H1 (cell line): Measurements from ENCODE around the gene H6PD. TPM values are rescaled to one million over a fixed set of nuclear protein-coding genes. Genes with fewer than 3 reads are reported as not detected.

Experiments
- CTCF ChIA-PET: fragments of 300-600 bp; sonication (Branson Sonifier 250); formaldehyde crosslinking; loops from one replicate; lab custom pipeline; 2021; ENCODE audit not compliant: partially characterized antibody; lab: Charles Lee
- POLR2A ChIA-PET: fragments of 300-600 bp; sonication (Branson Sonifier 250); formaldehyde crosslinking; loops from one replicate; lab custom pipeline; 2021; ENCODE audit warnings: inconsistent platforms; ENCODE audit not compliant: partially characterized antibody; lab: Charles Lee
- DNase-seq, 2 experiments: peaks; one replicate each; pipeline versions ENCODE4 v3.0.0 to v3.0.0-alpha.2; 2010 to 2022; ENCODE audit warnings: low spot score in 2 of 2, low read depth in 1 of 2, mixed read lengths in 1 of 2
- FAIRE-seq: peaks from 2 replicates; lab custom pipeline; 2011; peaks lifted over from hg19 to GRCh38; lab: Jason Lieb, UNC
- H2AFZ ChIP-seq: 2 replicates; pipeline ENCODE4 v1.8.1; 2012; ENCODE audit warnings: low read length, inconsistent platforms
- H2AK5ac ChIP-seq: 2 replicates; pipeline ENCODE4 v1.6.1; 2013; ENCODE audit warnings: low read depth, low read length
- H2BK120ac ChIP-seq: replicated peaks from 2 replicates; pipeline ENCODE3; 2013; ENCODE audit warnings: low read depth, low read length, inconsistent platforms
- H2BK12ac ChIP-seq: 2 replicates; pipeline ENCODE4 v1.6.1; 2013; ENCODE audit warnings: low read depth, low read length
- H2BK15ac ChIP-seq: 2 replicates; pipeline ENCODE4 v1.6.1; 2013; ENCODE audit warnings: low read length
- H2BK20ac ChIP-seq: 2 replicates; pipeline ENCODE4 v1.6.1; 2013; ENCODE audit warnings: low read length
- H2BK5ac ChIP-seq: 2 replicates; pipeline ENCODE4 v1.6.1; 2013; ENCODE audit warnings: low read depth, low read length
- H3K14ac ChIP-seq: 2 replicates; pipeline ENCODE4 v1.6.1; 2013; ENCODE audit warnings: inconsistent platforms; ENCODE audit not compliant: insufficient read length
- H3K18ac ChIP-seq: 2 replicates; pipeline ENCODE4 v1.6.1; 2013; ENCODE audit warnings: low read length; ENCODE audit errors: extremely low read depth
- H3K23ac ChIP-seq: 2 replicates; pipeline ENCODE4 v1.6.1; 2013; ENCODE audit warnings: inconsistent platforms; ENCODE audit not compliant: insufficient read length
- H3K23me2 ChIP-seq: 2 replicates; pipeline ENCODE4 v1.6.1; 2013; ENCODE audit warnings: low read depth, low read length
- H3K27ac ChIP-seq: 2 replicates; pipeline ENCODE4 v1.6.1; 2011; ENCODE audit warnings: low read depth, low read length, inconsistent platforms
- H3K27me3 ChIP-seq, 4 experiments: replicated peaks in 1 of 4; 1 replicate in 1 of 4; 2 replicates in 3 of 4; pipeline versions ENCODE4 v1.6.1 to v1.8.1; 2011 to 2013; ENCODE audit warnings: low read length in 3 of 4, mild to moderate bottlenecking in 3 of 4, inconsistent platforms in 2 of 4, mixed read lengths in 2 of 4, moderate library complexity in 1 of 4; ENCODE audit not compliant: control insufficient read depth in 3 of 4, insufficient read depth in 3 of 4; ENCODE audit errors: extremely low read depth in 1 of 4
- H3K36me3 ChIP-seq, 4 experiments: 2 replicates each; pipeline versions ENCODE4 v1.6.1 to v1.8.1; 2011 to 2013; ENCODE audit warnings: mild to moderate bottlenecking in 4 of 4, low read length in 3 of 4, moderate library complexity in 2 of 4, control low read depth in 1 of 4, inconsistent platforms in 1 of 4; ENCODE audit not compliant: insufficient read depth in 4 of 4, control insufficient read depth in 2 of 4
- H3K4ac ChIP-seq: replicated peaks from 2 replicates; pipeline ENCODE3; 2013; ENCODE audit warnings: low read length, low read depth, mixed read lengths, inconsistent platforms; ENCODE audit not compliant: insufficient read length
- H3K4me1 ChIP-seq, 4 experiments: replicated peaks in 1 of 4; 1 replicate in 1 of 4; 2 replicates in 3 of 4; pipeline versions ENCODE4 v1.6.1 to v1.8.1; 2011 to 2013; ENCODE audit warnings: low read length in 3 of 4, inconsistent platforms in 2 of 4, mixed read lengths in 1 of 4; ENCODE audit not compliant: insufficient read depth in 4 of 4, control insufficient read depth in 3 of 4
- H3K4me2 ChIP-seq, 2 experiments: 2 replicates each; pipeline versions ENCODE4 v1.6.1 to v1.8.1; 2011 to 2013; ENCODE audit warnings: low read depth in 2 of 2, low read length in 2 of 2, control low read depth in 1 of 2, inconsistent platforms in 1 of 2, mild to moderate bottlenecking in 1 of 2; ENCODE audit not compliant: insufficient read depth in 1 of 2
- H3K4me3 ChIP-seq, 4 experiments: fragments of 200-600, 300-600 bp in 1 of 4; sonication (generic), shearing (Covaris generic), sonication (Bioruptor Twin) in 1 of 4; 2 replicates each; pipeline versions ENCODE4 v1.5.1 to v1.8.1; 2011 to 2016; ENCODE audit warnings: low read length in 4 of 4, low read depth in 3 of 4, control low read depth in 2 of 4, inconsistent platforms in 2 of 4, mild to moderate bottlenecking in 2 of 4, mixed read lengths in 1 of 4, moderate library complexity in 1 of 4; ENCODE audit not compliant: insufficient read depth in 2 of 4; ENCODE audit errors: extremely low read depth in 1 of 4
- H3K56ac ChIP-seq: replicated peaks from 2 replicates; pipeline ENCODE3; 2013; ENCODE audit warnings: low read depth, mild to moderate bottlenecking, mixed read lengths, low read length, inconsistent platforms; ENCODE audit not compliant: insufficient read length
- H3K79me1 ChIP-seq: 2 replicates; pipeline ENCODE4 v1.6.1; 2013; ENCODE audit warnings: low read depth, low read length, control low read depth
- H3K79me2 ChIP-seq, 2 experiments: 2 replicates each; pipeline versions ENCODE4 v1.6.1 to v1.8.1; 2012 to 2013; ENCODE audit warnings: low read length in 2 of 2, mild to moderate bottlenecking in 2 of 2, inconsistent platforms in 1 of 2; ENCODE audit not compliant: insufficient read depth in 2 of 2, control insufficient read depth in 1 of 2
- H3K9ac ChIP-seq, 4 experiments: replicated peaks in 1 of 4; 1 replicate in 1 of 4; 2 replicates in 3 of 4; pipeline versions ENCODE4 v1.6.1 to v1.8.1; 2011 to 2013; ENCODE audit warnings: low read depth in 3 of 4, low read length in 3 of 4, control low read depth in 2 of 4, mild to moderate bottlenecking in 2 of 4, moderate library complexity in 2 of 4, inconsistent platforms in 1 of 4; ENCODE audit errors: extremely low read depth in 1 of 4
- H3K9me3 ChIP-seq, 2 experiments: 2 replicates each; pipeline versions ENCODE4 v1.6.1 to v1.8.1; 2012 to 2013; ENCODE audit warnings: mild to moderate bottlenecking in 2 of 2, moderate library complexity in 2 of 2, control low read depth in 1 of 2, inconsistent platforms in 1 of 2, low read depth in 1 of 2, low read length in 1 of 2, mixed read lengths in 1 of 2; ENCODE audit not compliant: insufficient read depth in 2 of 2
- H4K20me1 ChIP-seq, 2 experiments: replicated peaks in 1 of 2; 2 replicates each; pipeline versions ENCODE3 to v1.8.1; 2011 to 2013; ENCODE audit warnings: inconsistent platforms in 2 of 2, low read length in 2 of 2, mild to moderate bottlenecking in 1 of 2; ENCODE audit not compliant: insufficient read depth in 2 of 2, control insufficient read depth in 1 of 2
- H4K5ac ChIP-seq: 2 replicates; pipeline ENCODE4 v1.6.1; 2013; ENCODE audit warnings: low read length, low read depth, mixed read lengths, inconsistent platforms; ENCODE audit not compliant: insufficient read length
- H4K8ac ChIP-seq: 2 replicates; pipeline ENCODE4 v1.8.0; 2013; ENCODE audit warnings: mild to moderate bottlenecking, moderate library complexity, low read length, inconsistent platforms; ENCODE audit not compliant: insufficient read depth; ENCODE audit errors: extremely low read depth
- H4K91ac ChIP-seq: replicated peaks from 2 replicates; pipeline ENCODE3; 2013; ENCODE audit warnings: low read length, mixed read lengths, inconsistent platforms; ENCODE audit not compliant: insufficient read length
- CHD2 ChIP-seq: IDR thresholded peaks from 2 replicates; pipeline ENCODE4 v1.6.1; 2012; ENCODE audit warnings: low read length, improper control_type of control experiment
- SRF ChIP-seq: IDR thresholded peaks from 2 replicates; pipeline ENCODE4 v1.6.1; 2011; ENCODE audit warnings: mild to moderate bottlenecking, low read depth, low read length, moderate library complexity
- TAF1 ChIP-seq: IDR thresholded peaks from 2 replicates; pipeline ENCODE4 v1.6.1; 2011; ENCODE audit warnings: mild to moderate bottlenecking, low read depth, low read length
- TAF7 ChIP-seq: optimal IDR thresholded peaks from 2 replicates; pipeline ENCODE3; 2011; ENCODE audit warnings: low read depth, mild to moderate bottlenecking, inconsistent platforms, low read length, moderate library complexity, borderline replicate concordance
- WGBS, 2 experiments: shearing (Covaris generic) in 1 of 2; methylation state at CpG; one replicate each; pipeline versions ENCODE4 v1.1.6 to v1.1.7; 2013 to 2015; ENCODE audit warnings: low lambda C conversion rate in 2 of 2, mixed read lengths in 2 of 2, inconsistent platforms in 1 of 2, low coverage in 1 of 2, missing lambda C conversion rate in 1 of 2; ENCODE audit not compliant: insufficient replicate concordance in 2 of 2, insufficient coverage in 1 of 2, insufficient read length in 1 of 2; ENCODE audit errors: extremely low coverage in 1 of 2, missing lambda C conversion rate in 1 of 2; 5-methylcytosine and 5-hydroxymethylcytosine counted together
- polyA plus RNA-seq, 7 experiments: library from polyadenylated mRNA; depleted of rRNA in 3 of 7; stranded (reverse) in 5 of 7; unstranded in 2 of 7; fragments of >200 nt in 5 of 7; fragments of 200-250 nt in 2 of 7; gene quantifications; 1 replicate in 5 of 7; 2 replicates in 1 of 7; 4 replicates in 1 of 7; pipeline versions ENCODE4 v1.2.1 to v1.2.3, GENCODE V29; 2011 to 2013; ENCODE audit warnings: missing spikeins in 2 of 7, mixed read lengths in 2 of 7
- total RNA-seq: library from RNA; stranded (reverse); fragmentation: NEBNext Ultra II Directional; extraction: Animal tissue kit (Norgen Biotek cat#: 25700); gene quantifications from 2 replicates; pipeline ENCODE4 v1.2.1, GENCODE V29; 2021

The H6PD gene
- total and polyA plus RNA-seq, 2 of the 8 experiments (the other 6 are each of a cell fraction or from before 2014, with no cell fraction given), result 3.6 to 3.8 TPM

DNA sequence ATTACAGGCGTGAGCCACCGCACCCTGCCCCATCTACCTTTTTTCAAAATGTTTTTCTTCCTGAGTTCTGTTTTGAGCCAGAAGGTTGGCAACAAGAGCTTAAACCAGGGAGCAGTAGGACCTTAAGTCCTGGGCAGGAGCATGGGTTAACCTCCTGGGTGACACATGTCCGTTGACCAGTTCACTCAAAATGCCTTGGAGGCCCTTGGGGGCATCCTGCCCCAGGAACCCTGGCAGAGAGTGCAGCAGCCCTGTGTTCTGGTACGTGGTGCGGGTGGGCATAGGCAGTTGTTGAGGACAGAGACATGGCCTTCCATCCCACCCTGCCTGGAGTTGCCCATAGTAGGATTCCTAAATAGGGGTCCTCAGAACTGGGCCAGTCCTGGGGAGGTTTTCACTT is 11.6 kb downstream of the H6PD start:
- DNase-seq (no peak), FAIRE-seq (no peak)
- ChIA-PET CTCF (interaction anchor here (0.7 to 12.2 kb wide), 11 partner anchors 13 to 1330 kb away, joined by 3 to 127 read pairs (median 3); partner anchors contain the start of gene H6PD), POLR2A (interaction anchor here (2.2 kb wide), 1 partner anchor 10 kb away, joined by 8 read pairs; no protein-coding TSS in a partner anchor)
- no peak overlapping the region for H3K4me2 ChIP-seq
- no peak for TF ChIP-seq TAF1
- TF ChIP-seq CHD2, result no peak
- TF ChIP-seq TAF7, result no peak
- no peak for TF ChIP-seq SRF
- no peak overlapping the region for H3K23ac ChIP-seq
- no peak overlapping the region for H2AFZ ChIP-seq
- no peak overlapping the region for H3K27ac ChIP-seq
- no peak overlapping the region for H3K14ac ChIP-seq
- no peak overlapping the region for H2BK15ac ChIP-seq
- H3K4me1 ChIP-seq, result peaks cover 0 to 23% (median 19%) of the 10 kb centered on the region in 4 experiments; a peak in 6 of 7 replicates
- no peak overlapping the region for H2BK5ac ChIP-seq
- no peaks in the 10 kb centered on the region for H3K79me2 ChIP-seq
- no peak overlapping the region for H4K91ac ChIP-seq
- H3K36me3 ChIP-seq, result no peaks in the 10 kb centered on the region
- no peak overlapping the region for H3K4me3 ChIP-seq
- no peak overlapping the region for H3K4ac ChIP-seq
- H3K23me2 ChIP-seq, result no peaks in the 10 kb centered on the region
- no peak overlapping the region for H2AK5ac ChIP-seq
- H4K8ac ChIP-seq, result no peak overlapping the region
- no peak overlapping the region for H3K9ac ChIP-seq
- H3K79me1 ChIP-seq, result no peaks in the 10 kb centered on the region
- H2BK12ac ChIP-seq, result no peak overlapping the region
- H3K9me3 ChIP-seq, result no peaks in the 10 kb centered on the region
- H4K20me1 ChIP-seq, result peaks cover 0 to 1% of the 10 kb centered on the region in 2 experiments
- 87% methylated on average over 5 of the region's 5 CpGs; no CpG with 5 or more reads in 1 of the 2 experiments for WGBS, 2 experiments
- H4K5ac ChIP-seq, result no peak overlapping the region
- H3K18ac ChIP-seq, result no peak overlapping the region
- no peak overlapping the region for H3K56ac ChIP-seq
- no peak overlapping the region for H2BK20ac ChIP-seq
- no peaks in the 10 kb centered on the region; a peak in 1 of 7 replicates for H3K27me3 ChIP-seq
- H2BK120ac ChIP-seq, result no peak overlapping the region
